DOHH2 (cell line): ENCODE measurements around the gene TPP1.

ENCODE experiments used
- H3F3A ChIP-seq: fragments of 200-600 bp; sonication (generic), shearing (Covaris generic); 2 replicates; pipeline ENCODE4 v1.6.0; 2016; ENCODE audit warnings: antibody characterized with exemption, mild to moderate bottlenecking; ENCODE audit not compliant: control insufficient read depth, insufficient read depth
- H3K27ac ChIP-seq: fragments of 200-600 bp; sonication (generic); 2 replicates; pipeline ENCODE4 v1.5.1; 2014; ENCODE audit warnings: low read depth, mild to moderate bottlenecking, low read length, moderate library complexity
- H3K27me3 ChIP-seq: fragments of 200-600 bp; sonication (generic); 2 replicates; pipeline ENCODE4 v1.6.1; 2014; ENCODE audit warnings: mild to moderate bottlenecking, low read length, mixed read lengths; ENCODE audit not compliant: control insufficient read depth
- H3K36me3 ChIP-seq: fragments of 200-600 bp; sonication (generic); 2 replicates; pipeline ENCODE4 v1.6.1; 2014; ENCODE audit warnings: mild to moderate bottlenecking, low read length, moderate library complexity, mixed read lengths; ENCODE audit not compliant: control insufficient read depth
- H3K4me1 ChIP-seq: fragments of 200-600 bp; sonication (generic); 2 replicates; pipeline ENCODE4 v1.6.1; 2014; ENCODE audit warnings: mild to moderate bottlenecking, low read length, mixed read lengths; ENCODE audit not compliant: control insufficient read depth
- H3K4me2 ChIP-seq: fragments of 200-600 bp; sonication (generic); 2 replicates; pipeline ENCODE4 v1.6.0; 2014; ENCODE audit warnings: mild to moderate bottlenecking, low read length, moderate library complexity
- H3K4me3 ChIP-seq: fragments of 200-600 bp; sonication (generic); 2 replicates; pipeline ENCODE4 v1.5.1; 2014; ENCODE audit warnings: mild to moderate bottlenecking, low read length, mixed read lengths
- H3K79me2 ChIP-seq: fragments of 200-600 bp; sonication (generic); 2 replicates; pipeline ENCODE4 v1.6.1; 2014; ENCODE audit warnings: mild to moderate bottlenecking, low read length, mixed read lengths; ENCODE audit not compliant: control insufficient read depth
- H3K9me2 ChIP-seq: fragments of 200-600 bp; sonication (generic); replicated peaks from 2 replicates; pipeline ENCODE4 v1.6.1; 2014; ENCODE audit warnings: mild to moderate bottlenecking, low read length, mixed read lengths; ENCODE audit not compliant: control insufficient read depth
- H3K9me3 ChIP-seq: fragments of 200-600 bp; sonication (generic); 2 replicates; pipeline ENCODE4 v1.6.1; 2014; ENCODE audit warnings: antibody characterized with exemption, low read length, mixed read lengths; ENCODE audit not compliant: control insufficient read depth, insufficient read depth
- H4K20me1 ChIP-seq: fragments of 200-600 bp; sonication (generic); 2 replicates; pipeline ENCODE4 v1.6.0; 2014; ENCODE audit warnings: low read depth, mild to moderate bottlenecking, antibody characterized with exemption, low read length, moderate library complexity; ENCODE audit not compliant: control insufficient read depth, insufficient read depth
- EZH2phosphoT487 ChIP-seq: fragments of 200-600 bp; sonication (generic); IDR thresholded peaks from 2 replicates; pipeline ENCODE4 v1.6.1; 2017; ENCODE audit warnings: borderline replicate concordance, mild to moderate bottlenecking, antibody characterized with exemption, low read length, moderate library complexity, mixed read lengths
- TF ChIP-seq, protein P1 (sequence below): fragments of 200-600 bp; sonication (generic); IDR thresholded peaks from one replicate; pipeline ENCODE4 v1.5.1; 2014; ENCODE audit warnings: antibody characterized with exemption, mild to moderate bottlenecking, low read depth, low read length; ENCODE audit not compliant: poor library complexity, severe bottlenecking

The TPP1 gene

DNA sequence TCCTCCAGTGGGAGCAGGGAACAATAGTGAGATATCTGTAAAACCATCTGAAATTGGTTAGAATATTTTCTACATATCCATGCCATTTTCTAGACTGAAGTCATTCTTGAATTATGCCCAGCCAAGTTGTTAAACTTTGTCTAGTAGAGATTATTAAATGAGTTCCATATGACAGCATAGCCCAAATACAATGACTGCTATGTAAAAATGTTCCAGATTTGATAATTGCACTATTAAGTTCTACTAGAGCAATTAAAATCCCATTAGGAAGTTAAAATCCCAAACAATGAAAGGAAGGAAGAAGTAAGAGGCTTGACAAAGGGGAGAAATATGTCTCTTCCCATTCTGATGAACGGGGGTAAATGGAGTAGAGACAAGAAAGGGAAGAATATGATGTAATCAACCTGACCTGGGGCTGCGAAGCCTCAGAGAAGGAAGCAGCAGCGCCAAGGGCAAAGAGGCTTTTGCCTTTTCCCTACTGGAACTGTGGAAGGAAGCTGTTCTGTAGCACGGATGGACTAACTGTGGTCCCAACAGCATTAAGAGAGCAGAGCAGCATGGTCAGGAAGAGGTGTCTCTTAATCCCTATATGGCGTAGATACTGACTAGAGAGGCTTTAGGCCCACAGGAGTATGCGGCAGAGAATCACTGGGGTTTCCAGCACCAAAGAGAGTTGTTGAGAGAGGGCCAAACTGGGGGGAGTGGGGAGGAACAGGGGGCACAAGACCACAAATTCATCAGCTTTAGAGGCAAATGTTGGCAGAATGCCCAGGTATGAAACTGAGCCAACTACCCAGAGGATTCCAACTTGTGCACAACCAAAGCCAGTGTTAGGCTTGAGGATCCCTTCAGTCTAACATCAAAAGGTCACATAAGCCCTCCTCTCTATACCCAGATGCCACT, 42.5 kb downstream of the TPP1 start:
- Histone ChIP-seq H3K4me2 (no peak overlapping the region), H3K9me3 (no peaks in the 10 kb centered on the region), H3K4me1 (no peaks in the 10 kb centered on the region), H3K9me2 (no peaks in the 10 kb centered on the region), H3K4me3 (no peak overlapping the region), H3F3A (0 out of 2 replicates have a peak, but pooled peaks cover 2% of the 10 kb centered on the region), H3K36me3 (0 out of 2 replicates have a peak, but pooled peaks cover 4% of the 10 kb centered on the region), H4K20me1 (no peaks in the 10 kb centered on the region), H3K27ac (no peak overlapping the region), H3K27me3 (no peaks in the 10 kb centered on the region), H3K79me2 (peaks cover 4% of the 10 kb centered on the region; the same call in 1 of the 2 replicates)
- TF ChIP-seq EZH2phosphoT487, result no peak
- TF ChIP-seq, protein P1, sequence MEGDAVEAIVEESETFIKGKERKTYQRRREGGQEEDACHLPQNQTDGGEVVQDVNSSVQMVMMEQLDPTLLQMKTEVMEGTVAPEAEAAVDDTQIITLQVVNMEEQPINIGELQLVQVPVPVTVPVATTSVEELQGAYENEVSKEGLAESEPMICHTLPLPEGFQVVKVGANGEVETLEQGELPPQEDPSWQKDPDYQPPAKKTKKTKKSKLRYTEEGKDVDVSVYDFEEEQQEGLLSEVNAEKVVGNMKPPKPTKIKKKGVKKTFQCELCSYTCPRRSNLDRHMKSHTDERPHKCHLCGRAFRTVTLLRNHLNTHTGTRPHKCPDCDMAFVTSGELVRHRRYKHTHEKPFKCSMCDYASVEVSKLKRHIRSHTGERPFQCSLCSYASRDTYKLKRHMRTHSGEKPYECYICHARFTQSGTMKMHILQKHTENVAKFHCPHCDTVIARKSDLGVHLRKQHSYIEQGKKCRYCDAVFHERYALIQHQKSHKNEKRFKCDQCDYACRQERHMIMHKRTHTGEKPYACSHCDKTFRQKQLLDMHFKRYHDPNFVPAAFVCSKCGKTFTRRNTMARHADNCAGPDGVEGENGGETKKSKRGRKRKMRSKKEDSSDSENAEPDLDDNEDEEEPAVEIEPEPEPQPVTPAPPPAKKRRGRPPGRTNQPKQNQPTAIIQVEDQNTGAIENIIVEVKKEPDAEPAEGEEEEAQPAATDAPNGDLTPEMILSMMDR, result no peak

DNA sequence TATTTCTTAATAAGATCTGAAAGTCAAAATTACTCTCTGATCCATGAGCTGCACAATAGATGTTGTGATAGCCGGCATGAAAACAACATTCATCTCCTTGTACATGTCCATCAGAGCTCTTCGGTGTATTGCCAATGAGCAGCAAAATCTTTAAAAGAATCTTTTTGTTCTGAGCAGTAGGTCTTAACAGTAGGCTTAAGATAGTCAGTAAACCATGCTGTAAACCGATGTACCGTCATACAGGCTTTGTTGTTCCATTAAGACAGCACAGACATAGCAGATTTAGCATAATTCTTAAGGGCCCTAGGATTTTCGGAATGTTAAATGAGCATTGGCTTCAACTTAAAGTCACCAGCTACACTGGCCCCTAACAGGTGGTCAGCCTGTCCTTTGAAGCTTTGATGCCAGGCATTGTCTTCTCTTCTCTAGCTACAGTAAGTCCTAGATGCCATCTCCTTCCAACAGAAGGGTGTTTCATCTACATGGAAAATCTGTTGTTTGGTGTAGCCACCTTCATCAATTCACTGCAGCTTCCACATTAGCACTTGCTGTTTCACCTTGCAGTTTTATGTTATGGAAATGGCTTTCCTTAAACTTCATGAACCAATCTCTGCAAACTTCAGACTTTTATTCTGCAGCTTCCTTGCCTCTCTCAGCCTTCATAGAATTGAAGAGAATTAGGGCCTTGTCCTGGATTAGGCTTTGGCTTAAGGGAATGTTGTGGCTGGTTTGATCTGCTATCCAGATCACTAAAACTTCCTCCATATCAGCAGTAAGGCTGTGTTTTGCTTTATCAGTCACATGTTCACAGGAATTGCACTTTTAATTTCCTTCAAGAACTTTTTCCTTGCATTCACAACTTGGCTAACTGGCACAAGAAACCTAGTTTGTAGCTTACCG, 44.2 kb downstream of the TPP1 start:
- Histone ChIP-seq H3K4me1 (no peaks in the 10 kb centered on the region), H4K20me1 (no peaks in the 10 kb centered on the region), H3K36me3 (no peaks in the 10 kb centered on the region), H3F3A (0 out of 2 replicates have a peak, but pooled peaks cover 2% of the 10 kb centered on the region), H3K4me3 (no peak overlapping the region), H3K9me2 (no peaks in the 10 kb centered on the region), H3K27me3 (no peaks in the 10 kb centered on the region), H3K9me3 (no peaks in the 10 kb centered on the region), H3K4me2 (no peak overlapping the region), H3K27ac (no peak overlapping the region), H3K79me2 (no peaks in the 10 kb centered on the region)
- TF ChIP-seq, protein P1, result no peak
- no peak for TF ChIP-seq EZH2phosphoT487

DNA sequence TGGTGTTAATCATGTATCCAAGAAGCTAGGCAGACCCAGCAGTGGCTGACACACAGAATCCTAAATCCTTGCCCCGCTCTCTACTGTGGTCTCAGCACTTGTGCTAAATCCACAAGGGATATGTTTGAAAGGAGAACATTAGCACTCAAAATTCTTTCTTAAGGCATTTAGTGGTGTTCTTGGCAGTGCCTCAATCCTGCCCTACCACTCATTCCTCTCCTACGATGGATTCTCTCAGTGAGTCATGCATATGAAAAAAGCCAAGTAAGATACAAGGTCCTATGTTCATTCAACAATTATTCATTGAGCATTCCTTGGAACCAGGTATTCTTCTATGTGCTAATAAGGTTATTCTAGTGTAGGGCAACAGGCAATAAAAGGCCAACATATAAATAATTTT, 47.0 kb downstream of the TPP1 start:
- H3K4me1 ChIP-seq, result no peaks in the 10 kb centered on the region
- H3K9me2 ChIP-seq, result no peaks in the 10 kb centered on the region
- H3F3A ChIP-seq, result no peaks in the 10 kb centered on the region
- no peaks in the 10 kb centered on the region for H3K36me3 ChIP-seq
- TF ChIP-seq, protein P1, result no peak
- H3K27me3 ChIP-seq, result no peaks in the 10 kb centered on the region
- no peak overlapping the region for H3K4me2 ChIP-seq
- H3K27ac ChIP-seq, result no peak overlapping the region
- no peaks in the 10 kb centered on the region for H4K20me1 ChIP-seq
- H3K79me2 ChIP-seq, result no peaks in the 10 kb centered on the region
- H3K9me3 ChIP-seq, result no peaks in the 10 kb centered on the region
- H3K4me3 ChIP-seq, result no peak overlapping the region
